Measurements from ENCODE around the gene KIRREL3.

GRCh38 chr11:126945319-126945718, 55.3 kb downstream of the KIRREL3 start:
- TF ChIP-seq POLR2A (IDR thresholded peaks at IDR 0.05; ENCODE audit: low read depth, low read length): no peak
- no peak for TF ChIP-seq POLR2AphosphoS5 (IDR thresholded peaks at IDR 0.05; ENCODE audit: low read depth, low read length)
- no peak for TF ChIP-seq POU2F2 (IDR thresholded peaks at IDR 0.05; ENCODE audit: low read depth, low read length)
